GM23338 (cell line): ENCODE data around the gene MED27.

ENCODE experiments used
- CTCF ChIP-seq, 2 experiments: fragments of 200-600 bp in 1 of 2; sonication (generic) in 1 of 2; conservative IDR thresholded peaks; 2 replicates each; pipeline versions ENCODE4 v1.5.1 to v1.6.1; 2016 to 2017; ENCODE audit warnings: antibody characterized with exemption in 2 of 2, low read depth in 2 of 2, mild to moderate bottlenecking in 2 of 2, moderate library complexity in 1 of 2
- EZH2 ChIP-seq: fragments of 200-600 bp; sonication (generic); IDR thresholded peaks from one replicate; pipeline ENCODE4 v1.8.0; 2017; ENCODE audit warnings: antibody characterized with exemption, mild to moderate bottlenecking, low read depth; ENCODE audit not compliant: unreplicated experiment
- EZH2phosphoT487 ChIP-seq: fragments of 200-600 bp; sonication (generic); IDR thresholded peaks from one replicate; pipeline ENCODE4 v1.8.1; 2018; ENCODE audit warnings: antibody characterized with exemption; ENCODE audit not compliant: unreplicated experiment
- REST ChIP-seq: IDR thresholded peaks from one replicate; pipeline ENCODE4 v1.6.1; 2018; ENCODE audit warnings: antibody characterized with exemption; ENCODE audit not compliant: unreplicated experiment

- TF ChIP-seq EZH2phosphoT487 (no peak), EZH2 (no peak), CTCF (conservative IDR thresholded peaks at IDR 0.05; ENCODE audit: low read depth in 2 of 2) (no peak), REST (no peak)
Observed at GRCh38 chr9:132012704-132013357, 66.8 kb downstream of the MED27 start.
